Measurements from ENCODE around the gene RPS19BP1. TPM values are rescaled to one million over a fixed set of nuclear protein-coding genes. Genes with fewer than 3 reads are reported as not detected.

Gene RPS19BP1
- total RNA-seq, 2 donors from 2014 or later = 61.4 to 111 TPM

DNA sequence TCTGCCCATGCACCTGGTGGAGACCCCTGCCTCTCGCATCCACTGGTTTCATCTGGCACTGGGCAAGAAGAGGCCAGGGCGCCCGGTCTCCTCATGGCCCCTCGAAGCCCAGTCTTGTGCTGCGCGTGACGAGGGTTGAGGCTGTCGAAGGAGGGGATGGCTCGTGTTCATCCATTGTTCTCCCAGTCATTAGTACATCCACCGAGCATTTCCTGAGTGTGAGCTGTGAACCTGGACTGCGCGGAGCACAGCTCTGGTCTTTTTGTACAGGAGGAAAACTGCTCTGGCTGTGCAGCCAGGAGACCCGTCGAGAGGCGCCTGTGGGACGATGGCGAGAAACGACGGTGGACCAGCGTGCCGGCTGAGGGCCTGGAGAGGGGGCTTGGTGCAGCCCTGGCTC lies 44.8 kb upstream of the RPS19BP1 start:
- Histone ChIP-seq H3K36me3 (no peaks in the 10 kb centered on the region), H3K9ac (ENCODE audit: low read depth in 2 of 2, low read length in 2 of 2) (no peak overlapping the region), H3K27ac (no peak overlapping the region), H3K4me3 (no peak overlapping the region), H3K9me3 (no peaks in the 10 kb centered on the region), H3K4me1 (no peaks in the 10 kb centered on the region), H3K27me3 (no peaks in the 10 kb centered on the region)
- no peak for DNase-seq
- TF ChIP-seq, protein P1, sequence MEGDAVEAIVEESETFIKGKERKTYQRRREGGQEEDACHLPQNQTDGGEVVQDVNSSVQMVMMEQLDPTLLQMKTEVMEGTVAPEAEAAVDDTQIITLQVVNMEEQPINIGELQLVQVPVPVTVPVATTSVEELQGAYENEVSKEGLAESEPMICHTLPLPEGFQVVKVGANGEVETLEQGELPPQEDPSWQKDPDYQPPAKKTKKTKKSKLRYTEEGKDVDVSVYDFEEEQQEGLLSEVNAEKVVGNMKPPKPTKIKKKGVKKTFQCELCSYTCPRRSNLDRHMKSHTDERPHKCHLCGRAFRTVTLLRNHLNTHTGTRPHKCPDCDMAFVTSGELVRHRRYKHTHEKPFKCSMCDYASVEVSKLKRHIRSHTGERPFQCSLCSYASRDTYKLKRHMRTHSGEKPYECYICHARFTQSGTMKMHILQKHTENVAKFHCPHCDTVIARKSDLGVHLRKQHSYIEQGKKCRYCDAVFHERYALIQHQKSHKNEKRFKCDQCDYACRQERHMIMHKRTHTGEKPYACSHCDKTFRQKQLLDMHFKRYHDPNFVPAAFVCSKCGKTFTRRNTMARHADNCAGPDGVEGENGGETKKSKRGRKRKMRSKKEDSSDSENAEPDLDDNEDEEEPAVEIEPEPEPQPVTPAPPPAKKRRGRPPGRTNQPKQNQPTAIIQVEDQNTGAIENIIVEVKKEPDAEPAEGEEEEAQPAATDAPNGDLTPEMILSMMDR (IDR thresholded peaks at IDR 0.05) = no peak
- intact Hi-C loops (cut with DNase I) = no loop called here

DNA sequence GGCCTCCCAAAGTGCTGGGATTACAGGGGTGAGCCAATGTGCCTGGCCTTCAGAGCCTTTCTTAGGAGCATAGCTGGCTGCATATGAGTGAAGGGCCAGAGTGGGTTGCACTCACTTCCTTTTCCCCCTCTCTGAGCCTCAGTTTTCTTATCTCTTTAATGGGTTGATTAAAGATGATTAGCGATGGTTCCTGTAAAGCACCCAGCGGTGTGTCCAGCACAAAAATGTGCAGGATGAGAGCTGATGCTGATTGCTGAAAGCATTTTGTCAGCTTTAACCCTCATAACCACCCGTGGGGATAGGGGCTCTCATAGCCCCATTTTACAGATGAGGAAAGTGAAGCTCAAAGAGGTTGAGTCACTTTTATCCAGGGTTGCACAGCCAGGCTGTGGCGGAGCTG lies 43.5 kb upstream of the RPS19BP1 start:
- no peak overlapping the region for H3K9ac ChIP-seq (ENCODE audit: low read depth in 2 of 2, low read length in 2 of 2)
- DNase-seq = no peak
- H3K4me1 ChIP-seq = no peaks in the 10 kb centered on the region
- no peak overlapping the region for H3K27ac ChIP-seq
- H3K9me3 ChIP-seq = no peaks in the 10 kb centered on the region
- no peak overlapping the region for H3K4me3 ChIP-seq
- intact Hi-C loops (cut with DNase I) = no loop called here
- H3K36me3 ChIP-seq = no peaks in the 10 kb centered on the region
- no peaks in the 10 kb centered on the region for H3K27me3 ChIP-seq
- TF ChIP-seq, protein P1 (IDR thresholded peaks at IDR 0.05) = no peak

DNA sequence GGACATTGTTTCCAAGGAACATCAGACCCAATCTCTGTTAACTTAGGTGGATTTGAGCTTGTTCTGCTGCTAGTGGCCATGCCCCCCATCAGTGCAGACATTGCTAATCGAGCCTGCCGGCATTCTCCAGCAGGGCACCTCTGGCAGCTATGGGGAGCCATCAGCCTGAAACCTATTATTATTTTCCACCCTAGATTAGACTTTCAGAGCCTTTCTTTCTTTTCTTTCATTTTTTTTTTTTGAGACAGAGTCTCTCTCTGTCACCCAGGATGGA lies 42.9 kb upstream of the RPS19BP1 start:
- TF ChIP-seq, protein P1 (IDR thresholded peaks at IDR 0.05) = no peak
- H3K4me1 ChIP-seq = no peaks in the 10 kb centered on the region
- H3K9ac ChIP-seq (ENCODE audit: low read depth in 2 of 2, low read length in 2 of 2) = no peak overlapping the region
- H3K9me3 ChIP-seq = no peaks in the 10 kb centered on the region
- H3K36me3 ChIP-seq = no peaks in the 10 kb centered on the region
- no peak overlapping the region for H3K27ac ChIP-seq
- DNase-seq = no peak
- intact Hi-C loops (cut with DNase I) = no loop called here
- no peak overlapping the region for H3K4me3 ChIP-seq
- no peaks in the 10 kb centered on the region for H3K27me3 ChIP-seq

DNA sequence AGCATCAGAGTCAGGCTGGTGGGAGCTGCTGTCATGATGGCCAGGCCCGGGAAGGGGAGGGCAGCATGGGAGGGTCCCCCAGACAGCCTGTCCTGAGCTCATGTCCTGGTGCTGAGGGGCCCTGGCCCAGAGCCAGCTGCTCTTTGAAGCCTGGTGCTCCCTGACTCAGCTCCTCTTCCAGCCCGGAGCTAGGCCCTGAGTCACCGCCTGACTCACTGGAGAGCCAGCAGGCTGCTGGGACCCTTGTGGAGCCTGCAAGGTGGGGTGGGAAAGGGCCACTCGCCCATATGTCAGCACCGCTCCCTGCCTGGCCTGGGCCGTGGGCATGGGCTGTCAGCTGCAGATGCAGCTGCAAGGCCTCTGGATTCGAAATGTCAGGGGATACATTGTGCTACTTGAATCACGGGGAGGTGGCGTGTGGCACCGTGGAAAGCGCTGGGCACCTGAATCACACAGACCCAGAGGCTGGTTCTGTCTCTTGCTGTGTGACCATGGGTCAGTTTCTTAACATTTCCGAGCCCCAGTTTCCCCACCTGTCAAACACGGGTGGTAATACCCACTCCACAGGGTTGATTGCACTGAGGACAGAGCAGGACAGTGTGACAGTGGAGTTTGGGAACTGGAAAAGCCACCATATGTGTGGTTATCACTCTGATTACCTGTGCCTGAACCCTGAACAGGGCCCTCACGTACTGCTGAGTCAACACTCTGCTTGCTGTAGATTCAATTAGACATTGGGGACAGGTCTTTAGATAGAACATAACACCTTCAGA lies 42.4 kb upstream of the RPS19BP1 start:
- TF ChIP-seq, protein P1 (IDR thresholded peaks at IDR 0.05) = no peak
- Histone ChIP-seq H3K4me1 (no peaks in the 10 kb centered on the region), H3K27me3 (no peaks in the 10 kb centered on the region), H3K9ac (ENCODE audit: low read depth in 2 of 2, low read length in 2 of 2) (no peak overlapping the region), H3K36me3 (no peaks in the 10 kb centered on the region), H3K27ac (no peak overlapping the region), H3K9me3 (no peaks in the 10 kb centered on the region), H3K4me3 (no peak overlapping the region)
- intact Hi-C loops (cut with DNase I) = no loop called here
- DNase-seq = no peak

DNA sequence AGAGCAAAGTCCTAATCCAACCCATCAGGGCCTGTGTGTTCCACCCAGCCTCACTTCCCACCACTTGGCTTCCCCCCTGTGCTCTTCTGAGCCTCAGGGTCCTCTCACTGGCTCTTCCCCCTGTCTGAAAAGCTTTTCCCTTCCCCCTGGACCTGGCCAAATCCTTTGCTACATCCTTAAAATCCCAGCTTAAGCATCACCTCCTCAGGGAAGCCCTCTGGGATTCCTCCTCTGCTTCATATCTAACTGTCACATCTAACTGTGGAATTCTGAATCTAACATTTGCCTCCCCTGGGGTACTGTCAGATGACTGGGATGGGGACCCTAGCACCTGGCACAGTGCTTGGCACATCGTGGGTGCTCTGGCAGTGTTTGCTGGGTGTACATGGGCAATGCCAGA lies 39.0 kb upstream of the RPS19BP1 start:
- Histone ChIP-seq H3K9ac (ENCODE audit: low read depth in 2 of 2, low read length in 2 of 2) (no peak overlapping the region), H3K4me3 (no peak overlapping the region), H3K36me3 (no peaks in the 10 kb centered on the region), H3K9me3 (no peaks in the 10 kb centered on the region), H3K27ac (no peak overlapping the region), H3K4me1 (no peaks in the 10 kb centered on the region), H3K27me3 (no peaks in the 10 kb centered on the region)
- TF ChIP-seq, protein P1 (IDR thresholded peaks at IDR 0.05) = no peak
- intact Hi-C loops (cut with DNase I) = no loop called here
- no peak for DNase-seq
